Panc1 (cell line): ENCODE measurements around the gene HUS1B. TPM values are rescaled to one million over a fixed set of nuclear protein-coding genes. Genes with fewer than 3 reads are reported as not detected.

ENCODE experiments used
- ATAC-seq: fragments of 200-7000 bp; cut with Tn5 transposase; 2 replicates; pipeline ENCODE4 v1.9.1; 2020; ENCODE audit warnings: mild to moderate bottlenecking, moderate library complexity
- BruUV-seq: library from RNA; stranded (reverse); fragments of 400-500 nt; replicated peaks from 2 replicates; lab custom pipeline; 2021; lab: Mats Ljungman, UMichigan
- CTCF ChIA-PET: fragments of 300-600 bp; sonication (Branson Sonifier 250); formaldehyde crosslinking; loops from one replicate; lab custom pipeline; 2022; ENCODE audit warnings: antibody characterized with exemption; lab: Charles Lee
- POLR2A ChIA-PET: fragments of 300-600 bp; sonication (Branson Sonifier 250); formaldehyde crosslinking; loops from one replicate; lab custom pipeline; 2022; ENCODE audit warnings: antibody characterized with exemption; lab: Charles Lee
- DNase-seq: peaks from one replicate; pipeline ENCODE4 v3.0.0-alpha.2; 2010; ENCODE audit warnings: low read depth, low spot score
- H3K27ac ChIP-seq: 2 replicates; pipeline ENCODE4 v1.5.1; 2011; ENCODE audit warnings: mild to moderate bottlenecking, low read length, inconsistent platforms
- H3K27me3 ChIP-seq: fragments of 200-500 bp; sonication (Bioruptor generic); 2 replicates; pipeline ENCODE4 v1.6.0; 2014; ENCODE audit warnings: low read length, inconsistent platforms; ENCODE audit not compliant: control insufficient read depth, insufficient read depth
- H3K36me3 ChIP-seq: fragments of 200-500 bp; sonication (Bioruptor generic); 2 replicates; pipeline ENCODE4 v1.5.1; 2014; ENCODE audit warnings: inconsistent platforms, mild to moderate bottlenecking, low read length, moderate library complexity; ENCODE audit not compliant: control insufficient read depth, insufficient read depth
- H3K4me1 ChIP-seq: 2 replicates; pipeline ENCODE4 v1.5.1; 2011; ENCODE audit warnings: inconsistent platforms, mild to moderate bottlenecking, low read length, moderate library complexity; ENCODE audit not compliant: control insufficient read depth, insufficient read depth
- H3K4me3 ChIP-seq, 2 experiments: 2 replicates each; pipeline ENCODE4 v1.5.1; 2011 to 2012; ENCODE audit warnings: low read depth in 2 of 2, low read length in 2 of 2, mild to moderate bottlenecking in 2 of 2, inconsistent platforms in 1 of 2, moderate library complexity in 1 of 2
- H3K9me3 ChIP-seq: fragments of 200-500 bp; sonication (Bioruptor generic); 2 replicates; pipeline ENCODE4 v1.5.1; 2014; ENCODE audit warnings: low read depth, mild to moderate bottlenecking, inconsistent platforms, low read length, moderate library complexity; ENCODE audit not compliant: control insufficient read depth, insufficient read depth
- CTCF ChIP-seq: fragments of 450-650 bp; IDR thresholded peaks from 2 replicates; pipeline ENCODE4 v1.5.1; 2017; ENCODE audit warnings: mild to moderate bottlenecking
- POLR2AphosphoS5 ChIP-seq: IDR thresholded peaks from 2 replicates; pipeline ENCODE4 v1.6.1; 2012; ENCODE audit warnings: mild to moderate bottlenecking, low read depth, low read length, moderate library complexity
- REST ChIP-seq, 2 experiments: IDR thresholded peaks; 2 replicates each; pipeline ENCODE4 v1.6.1; 2011 to 2012; ENCODE audit warnings: low read depth in 2 of 2, control low read depth in 1 of 2, low read length in 1 of 2, mild to moderate bottlenecking in 1 of 2, moderate library complexity in 1 of 2; ENCODE audit not compliant: insufficient read depth in 1 of 2
- SIN3A ChIP-seq: IDR thresholded peaks from 2 replicates; pipeline ENCODE4 v1.6.1; 2012; ENCODE audit warnings: low read depth, mild to moderate bottlenecking, low read length, moderate library complexity, borderline replicate concordance; ENCODE audit not compliant: insufficient read depth
- TCF7L2 ChIP-seq: IDR thresholded peaks from 2 replicates; pipeline ENCODE4 v1.6.1; 2011; ENCODE audit warnings: mild to moderate bottlenecking, low read depth, low read length, inconsistent platforms
- in situ Hi-C: cut with HindIII; loops from 2 replicates; pipeline ENCODE4 v1.10.0; 2016; ENCODE audit warnings: low sequenced_read_pairs, low pct_unique_long_range_greater_than_20kb
- intact Hi-C: fragments of 100-400 bp; cut with micrococcal nuclease; formaldehyde crosslinking; loops from one replicate; pipeline ENCODE4 v1.10.0; 2022; ENCODE audit not compliant: unreplicated experiment
- total RNA-seq: library from RNA; stranded (reverse); gene quantifications from one replicate; pipeline ENCODE4 v1.2.1, GENCODE V29; 2021; ENCODE audit not compliant: unreplicated experiment

Gene HUS1B
- total RNA-seq, 1 experiment from 2014 or later, result 0.74 TPM

GRCh38 chr6:652865-653264, 4.0 kb downstream of the HUS1B start:
- no peak for DNase-seq
- ATAC-seq, result no peak
- H3K36me3 ChIP-seq, result no peaks in the 10 kb centered on the region; the same call in 1 of the 2 replicates
- in situ Hi-C loops, result no loop called here
- no peak overlapping the region for H3K4me3 ChIP-seq
- ChIA-PET POLR2A (no interaction called here), CTCF (no interaction called here)
- intact Hi-C loops, result no loop called here
- no TSS peak for BruUV-seq
- no peaks in the 10 kb centered on the region for H3K9me3 ChIP-seq
- H3K4me1 ChIP-seq, result no peaks in the 10 kb centered on the region
- no peaks in the 10 kb centered on the region for H3K27me3 ChIP-seq
- TF ChIP-seq SIN3A, result no peak
- H3K27ac ChIP-seq, result no peak overlapping the region

- TF ChIP-seq TCF7L2 (no peak), REST (IDR thresholded peaks at IDR 0.05; ENCODE audit: insufficient read depth in 1 of 2, low read depth in 2 of 2, low read length in 1 of 2) (no peak), SIN3A (no peak), POLR2AphosphoS5 (no peak), CTCF (no peak)
- Histone ChIP-seq H3K9me3 (no peaks in the 10 kb centered on the region), H3K27ac (no peak overlapping the region), H3K4me1 (no peaks in the 10 kb centered on the region), H3K4me3 (no peak overlapping the region), H3K36me3 (no peaks in the 10 kb centered on the region), H3K27me3 (no peaks in the 10 kb centered on the region)
- intact Hi-C loops (no loop called here), in situ Hi-C loops (no loop called here)
- no peak for ATAC-seq
- DNase-seq, result no peak
- POLR2A ChIA-PET, result no interaction called here
- CTCF ChIA-PET, result no interaction called here
- no TSS peak for BruUV-seq
Observed at GRCh38 chr6:650098-650497, 6.8 kb downstream of the HUS1B start.

GRCh38 chr6:642805-643204, 14.1 kb downstream of the HUS1B start:
- ChIA-PET CTCF (no interaction called here), POLR2A (no interaction called here)
- in situ Hi-C loops, result no loop called here
- Histone ChIP-seq H3K36me3 (no peaks in the 10 kb centered on the region), H3K27ac (no peak overlapping the region), H3K4me1 (no peaks in the 10 kb centered on the region), H3K27me3 (no peaks in the 10 kb centered on the region), H3K9me3 (no peaks in the 10 kb centered on the region), H3K4me3 (no peak overlapping the region)
- TF ChIP-seq SIN3A (no peak), TCF7L2 (no peak), POLR2AphosphoS5 (no peak), REST (IDR thresholded peaks at IDR 0.05; ENCODE audit: insufficient read depth in 1 of 2, low read depth in 2 of 2, low read length in 1 of 2) (no peak), CTCF (no peak)
- no peak for DNase-seq
- ATAC-seq, result no peak
- no TSS peak for BruUV-seq
- intact Hi-C loops, result no loop called here
